ENCODE results near the gene GABRG3. TPM values are rescaled to one million over a fixed set of nuclear protein-coding genes. Genes with fewer than 3 reads are reported as not detected.

Gene GABRG3
- total and polyA plus RNA-seq, 9 of the 15 experiments (the other 6 are each of a cell fraction or from before 2014, with no cell fraction given), result 4.0 to 15.1 (median 11.2) TPM

DNA sequence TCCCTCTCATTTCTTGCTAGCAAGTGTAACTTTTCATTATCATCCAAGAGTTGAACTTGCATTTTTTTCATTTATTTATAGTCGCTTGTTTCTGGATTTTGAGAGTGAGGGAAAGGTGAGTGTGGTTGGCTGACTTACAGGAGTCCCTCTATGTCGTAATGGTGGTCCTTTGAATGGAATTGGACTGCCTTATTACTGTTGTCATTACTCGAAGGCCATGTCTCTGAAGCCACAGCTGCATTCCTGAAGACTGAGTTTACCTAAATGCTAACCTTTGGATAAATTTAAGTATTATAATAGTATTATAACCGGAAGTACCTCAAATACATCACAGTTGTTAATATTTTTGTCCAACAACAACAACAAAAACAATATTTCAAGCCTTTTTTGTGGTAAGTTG is 488.9 kb downstream of the GABRG3 start (continued):
- TF ChIP-seq, protein P1, sequence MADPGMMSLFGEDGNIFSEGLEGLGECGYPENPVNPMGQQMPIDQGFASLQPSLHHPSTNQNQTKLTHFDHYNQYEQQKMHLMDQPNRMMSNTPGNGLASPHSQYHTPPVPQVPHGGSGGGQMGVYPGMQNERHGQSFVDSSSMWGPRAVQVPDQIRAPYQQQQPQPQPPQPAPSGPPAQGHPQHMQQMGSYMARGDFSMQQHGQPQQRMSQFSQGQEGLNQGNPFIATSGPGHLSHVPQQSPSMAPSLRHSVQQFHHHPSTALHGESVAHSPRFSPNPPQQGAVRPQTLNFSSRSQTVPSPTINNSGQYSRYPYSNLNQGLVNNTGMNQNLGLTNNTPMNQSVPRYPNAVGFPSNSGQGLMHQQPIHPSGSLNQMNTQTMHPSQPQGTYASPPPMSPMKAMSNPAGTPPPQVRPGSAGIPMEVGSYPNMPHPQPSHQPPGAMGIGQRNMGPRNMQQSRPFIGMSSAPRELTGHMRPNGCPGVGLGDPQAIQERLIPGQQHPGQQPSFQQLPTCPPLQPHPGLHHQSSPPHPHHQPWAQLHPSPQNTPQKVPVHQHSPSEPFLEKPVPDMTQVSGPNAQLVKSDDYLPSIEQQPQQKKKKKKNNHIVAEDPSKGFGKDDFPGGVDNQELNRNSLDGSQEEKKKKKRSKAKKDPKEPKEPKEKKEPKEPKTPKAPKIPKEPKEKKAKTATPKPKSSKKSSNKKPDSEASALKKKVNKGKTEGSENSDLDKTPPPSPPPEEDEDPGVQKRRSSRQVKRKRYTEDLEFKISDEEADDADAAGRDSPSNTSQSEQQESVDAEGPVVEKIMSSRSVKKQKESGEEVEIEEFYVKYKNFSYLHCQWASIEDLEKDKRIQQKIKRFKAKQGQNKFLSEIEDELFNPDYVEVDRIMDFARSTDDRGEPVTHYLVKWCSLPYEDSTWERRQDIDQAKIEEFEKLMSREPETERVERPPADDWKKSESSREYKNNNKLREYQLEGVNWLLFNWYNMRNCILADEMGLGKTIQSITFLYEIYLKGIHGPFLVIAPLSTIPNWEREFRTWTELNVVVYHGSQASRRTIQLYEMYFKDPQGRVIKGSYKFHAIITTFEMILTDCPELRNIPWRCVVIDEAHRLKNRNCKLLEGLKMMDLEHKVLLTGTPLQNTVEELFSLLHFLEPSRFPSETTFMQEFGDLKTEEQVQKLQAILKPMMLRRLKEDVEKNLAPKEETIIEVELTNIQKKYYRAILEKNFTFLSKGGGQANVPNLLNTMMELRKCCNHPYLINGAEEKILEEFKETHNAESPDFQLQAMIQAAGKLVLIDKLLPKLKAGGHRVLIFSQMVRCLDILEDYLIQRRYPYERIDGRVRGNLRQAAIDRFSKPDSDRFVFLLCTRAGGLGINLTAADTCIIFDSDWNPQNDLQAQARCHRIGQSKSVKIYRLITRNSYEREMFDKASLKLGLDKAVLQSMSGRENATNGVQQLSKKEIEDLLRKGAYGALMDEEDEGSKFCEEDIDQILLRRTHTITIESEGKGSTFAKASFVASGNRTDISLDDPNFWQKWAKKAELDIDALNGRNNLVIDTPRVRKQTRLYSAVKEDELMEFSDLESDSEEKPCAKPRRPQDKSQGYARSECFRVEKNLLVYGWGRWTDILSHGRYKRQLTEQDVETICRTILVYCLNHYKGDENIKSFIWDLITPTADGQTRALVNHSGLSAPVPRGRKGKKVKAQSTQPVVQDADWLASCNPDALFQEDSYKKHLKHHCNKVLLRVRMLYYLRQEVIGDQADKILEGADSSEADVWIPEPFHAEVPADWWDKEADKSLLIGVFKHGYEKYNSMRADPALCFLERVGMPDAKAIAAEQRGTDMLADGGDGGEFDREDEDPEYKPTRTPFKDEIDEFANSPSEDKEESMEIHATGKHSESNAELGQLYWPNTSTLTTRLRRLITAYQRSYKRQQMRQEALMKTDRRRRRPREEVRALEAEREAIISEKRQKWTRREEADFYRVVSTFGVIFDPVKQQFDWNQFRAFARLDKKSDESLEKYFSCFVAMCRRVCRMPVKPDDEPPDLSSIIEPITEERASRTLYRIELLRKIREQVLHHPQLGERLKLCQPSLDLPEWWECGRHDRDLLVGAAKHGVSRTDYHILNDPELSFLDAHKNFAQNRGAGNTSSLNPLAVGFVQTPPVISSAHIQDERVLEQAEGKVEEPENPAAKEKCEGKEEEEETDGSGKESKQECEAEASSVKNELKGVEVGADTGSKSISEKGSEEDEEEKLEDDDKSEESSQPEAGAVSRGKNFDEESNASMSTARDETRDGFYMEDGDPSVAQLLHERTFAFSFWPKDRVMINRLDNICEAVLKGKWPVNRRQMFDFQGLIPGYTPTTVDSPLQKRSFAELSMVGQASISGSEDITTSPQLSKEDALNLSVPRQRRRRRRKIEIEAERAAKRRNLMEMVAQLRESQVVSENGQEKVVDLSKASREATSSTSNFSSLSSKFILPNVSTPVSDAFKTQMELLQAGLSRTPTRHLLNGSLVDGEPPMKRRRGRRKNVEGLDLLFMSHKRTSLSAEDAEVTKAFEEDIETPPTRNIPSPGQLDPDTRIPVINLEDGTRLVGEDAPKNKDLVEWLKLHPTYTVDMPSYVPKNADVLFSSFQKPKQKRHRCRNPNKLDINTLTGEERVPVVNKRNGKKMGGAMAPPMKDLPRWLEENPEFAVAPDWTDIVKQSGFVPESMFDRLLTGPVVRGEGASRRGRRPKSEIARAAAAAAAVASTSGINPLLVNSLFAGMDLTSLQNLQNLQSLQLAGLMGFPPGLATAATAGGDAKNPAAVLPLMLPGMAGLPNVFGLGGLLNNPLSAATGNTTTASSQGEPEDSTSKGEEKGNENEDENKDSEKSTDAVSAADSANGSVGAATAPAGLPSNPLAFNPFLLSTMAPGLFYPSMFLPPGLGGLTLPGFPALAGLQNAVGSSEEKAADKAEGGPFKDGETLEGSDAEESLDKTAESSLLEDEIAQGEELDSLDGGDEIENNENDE (IDR thresholded peaks at IDR 0.05; ENCODE audit: low read depth, low read length), result no peak
- TF ChIP-seq, protein P2, sequence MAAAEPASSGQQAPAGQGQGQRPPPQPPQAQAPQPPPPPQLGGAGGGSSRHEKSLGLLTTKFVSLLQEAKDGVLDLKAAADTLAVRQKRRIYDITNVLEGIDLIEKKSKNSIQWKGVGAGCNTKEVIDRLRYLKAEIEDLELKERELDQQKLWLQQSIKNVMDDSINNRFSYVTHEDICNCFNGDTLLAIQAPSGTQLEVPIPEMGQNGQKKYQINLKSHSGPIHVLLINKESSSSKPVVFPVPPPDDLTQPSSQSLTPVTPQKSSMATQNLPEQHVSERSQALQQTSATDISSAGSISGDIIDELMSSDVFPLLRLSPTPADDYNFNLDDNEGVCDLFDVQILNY (CRISPR knock-in tag; IDR thresholded peaks at IDR 0.05), result no peak
- TF ChIP-seq, protein P3, sequence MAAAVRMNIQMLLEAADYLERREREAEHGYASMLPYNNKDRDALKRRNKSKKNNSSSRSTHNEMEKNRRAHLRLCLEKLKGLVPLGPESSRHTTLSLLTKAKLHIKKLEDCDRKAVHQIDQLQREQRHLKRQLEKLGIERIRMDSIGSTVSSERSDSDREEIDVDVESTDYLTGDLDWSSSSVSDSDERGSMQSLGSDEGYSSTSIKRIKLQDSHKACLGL (CRISPR knock-in tag; IDR thresholded peaks at IDR 0.05; ENCODE audit: borderline replicate concordance, poor library complexity, severe bottlenecking), result no peak
- TF ChIP-seq ELF2 (CRISPR knock-in tag; IDR thresholded peaks at IDR 0.05) (no peak), FOXJ2 (tag; IDR thresholded peaks at IDR 0.05) (no peak), ZNF408 (CRISPR knock-in tag; IDR thresholded peaks at IDR 0.05; ENCODE audit: low read depth) (no peak), SIX5 (IDR thresholded peaks at IDR 0.05; ENCODE audit: borderline replicate concordance in 1 of 2, insufficient read depth in 1 of 2, low read depth in 1 of 2, low read length in 2 of 2) (no peak), CCAR2 (IDR thresholded peaks at IDR 0.05; ENCODE audit: low read depth, low read length) (no peak)
- TF ChIP-seq, protein P4, sequence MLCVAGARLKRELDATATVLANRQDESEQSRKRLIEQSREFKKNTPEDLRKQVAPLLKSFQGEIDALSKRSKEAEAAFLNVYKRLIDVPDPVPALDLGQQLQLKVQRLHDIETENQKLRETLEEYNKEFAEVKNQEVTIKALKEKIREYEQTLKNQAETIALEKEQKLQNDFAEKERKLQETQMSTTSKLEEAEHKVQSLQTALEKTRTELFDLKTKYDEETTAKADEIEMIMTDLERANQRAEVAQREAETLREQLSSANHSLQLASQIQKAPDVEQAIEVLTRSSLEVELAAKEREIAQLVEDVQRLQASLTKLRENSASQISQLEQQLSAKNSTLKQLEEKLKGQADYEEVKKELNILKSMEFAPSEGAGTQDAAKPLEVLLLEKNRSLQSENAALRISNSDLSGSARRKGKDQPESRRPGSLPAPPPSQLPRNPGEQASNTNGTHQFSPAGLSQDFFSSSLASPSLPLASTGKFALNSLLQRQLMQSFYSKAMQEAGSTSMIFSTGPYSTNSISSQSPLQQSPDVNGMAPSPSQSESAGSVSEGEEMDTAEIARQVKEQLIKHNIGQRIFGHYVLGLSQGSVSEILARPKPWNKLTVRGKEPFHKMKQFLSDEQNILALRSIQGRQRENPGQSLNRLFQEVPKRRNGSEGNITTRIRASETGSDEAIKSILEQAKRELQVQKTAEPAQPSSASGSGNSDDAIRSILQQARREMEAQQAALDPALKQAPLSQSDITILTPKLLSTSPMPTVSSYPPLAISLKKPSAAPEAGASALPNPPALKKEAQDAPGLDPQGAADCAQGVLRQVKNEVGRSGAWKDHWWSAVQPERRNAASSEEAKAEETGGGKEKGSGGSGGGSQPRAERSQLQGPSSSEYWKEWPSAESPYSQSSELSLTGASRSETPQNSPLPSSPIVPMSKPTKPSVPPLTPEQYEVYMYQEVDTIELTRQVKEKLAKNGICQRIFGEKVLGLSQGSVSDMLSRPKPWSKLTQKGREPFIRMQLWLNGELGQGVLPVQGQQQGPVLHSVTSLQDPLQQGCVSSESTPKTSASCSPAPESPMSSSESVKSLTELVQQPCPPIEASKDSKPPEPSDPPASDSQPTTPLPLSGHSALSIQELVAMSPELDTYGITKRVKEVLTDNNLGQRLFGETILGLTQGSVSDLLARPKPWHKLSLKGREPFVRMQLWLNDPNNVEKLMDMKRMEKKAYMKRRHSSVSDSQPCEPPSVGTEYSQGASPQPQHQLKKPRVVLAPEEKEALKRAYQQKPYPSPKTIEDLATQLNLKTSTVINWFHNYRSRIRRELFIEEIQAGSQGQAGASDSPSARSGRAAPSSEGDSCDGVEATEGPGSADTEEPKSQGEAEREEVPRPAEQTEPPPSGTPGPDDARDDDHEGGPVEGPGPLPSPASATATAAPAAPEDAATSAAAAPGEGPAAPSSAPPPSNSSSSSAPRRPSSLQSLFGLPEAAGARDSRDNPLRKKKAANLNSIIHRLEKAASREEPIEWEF (CRISPR knock-in tag; IDR thresholded peaks at IDR 0.05), result no peak

All from K562 (cell line).